Activated T-cell treated with anti-CD3 and anti-CD28 coated beads, Interleukin-2, amount 50 U/mL, for 72 hours (primary cell): ENCODE results near the gene CCSER2. TPM values are rescaled to one million over a fixed set of nuclear protein-coding genes. Genes with fewer than 3 reads are reported as not detected.
"Not testable (repeated sequence)": the region's sequence is repeated elsewhere in the genome, so short reads cannot be mapped to it uniquely, and the experiment has no call there.

Experiments
- ATAC-seq, 2 donors: fragments of 150-1000 bp; cut with Tn5 transposase; replicated peaks in 1 of 2; 2 replicates each; pipeline ENCODE4 v1.10.0; 2021; ENCODE audit warnings: moderate library complexity in 2 of 2, mild to moderate bottlenecking in 1 of 2
- DNase-seq, 2 donors: peaks; one replicate each; pipeline ENCODE4 v3.0.0; 2021 to 2022; ENCODE audit warnings: mixed read lengths in 1 of 2
- H3K27ac Mint-ChIP-seq: one replicate; pipeline ENCODE4 v1.8.0; 2022; ENCODE audit warnings: mild to moderate bottlenecking, moderate library complexity, mixed read lengths
- H3K27me3 Mint-ChIP-seq: one replicate; pipeline ENCODE4 v1.8.0; 2022; ENCODE audit warnings: low read depth, mixed read lengths
- H3K36me3 Mint-ChIP-seq, 2 donors: one replicate each; pipeline ENCODE4 v1.8.0; 2022; ENCODE audit warnings: mixed read lengths in 2 of 2, mild to moderate bottlenecking in 1 of 2; ENCODE audit not compliant: insufficient read depth in 2 of 2
- H3K4me1 Mint-ChIP-seq: one replicate; pipeline ENCODE4 v1.8.0; 2022; ENCODE audit warnings: low read depth, mixed read lengths
- H3K4me3 Mint-ChIP-seq, 2 donors: one replicate each; pipeline ENCODE4 v1.8.0; 2022; ENCODE audit warnings: mild to moderate bottlenecking in 2 of 2, mixed read lengths in 2 of 2, moderate library complexity in 2 of 2
- H3K9me3 Mint-ChIP-seq, 2 donors: one replicate each; pipeline ENCODE4 v1.8.0; 2022; ENCODE audit warnings: mixed read lengths in 2 of 2
- total RNA-seq, 2 donors: library from RNA; stranded (reverse); gene quantifications; one replicate each; pipeline ENCODE4 v1.2.3, GENCODE V29; 2022

Gene CCSER2
- total RNA-seq, 2 donors from 2014 or later: 93.7 to 99.1 TPM

DNA sequence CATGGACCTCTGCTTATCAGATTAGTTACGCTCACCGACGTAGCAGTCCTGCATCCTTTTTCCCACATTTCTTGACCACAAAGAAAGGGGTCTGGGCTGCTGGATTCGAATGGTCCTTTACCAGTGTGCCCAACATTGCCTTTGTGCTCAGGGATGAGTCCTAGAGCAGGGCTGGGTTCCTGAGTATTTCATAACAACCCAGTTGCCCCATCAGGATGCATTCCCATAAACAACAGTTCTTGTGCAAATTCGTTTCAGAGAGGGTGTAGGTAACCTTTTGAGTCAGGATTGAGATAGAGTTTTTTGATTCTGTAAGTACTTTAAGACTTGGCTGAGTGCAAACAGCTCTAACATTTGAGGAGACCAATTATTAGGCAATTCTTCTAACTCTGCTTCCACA lies 200.1 kb downstream of the CCSER2 start:
- DNase-seq, H3K27ac Mint-ChIP-seq, H3K4me3 Mint-ChIP-seq, H3K9me3 Mint-ChIP-seq, H3K4me1 Mint-ChIP-seq, ATAC-seq, H3K27me3 Mint-ChIP-seq: not testable (repeated sequence)
- H3K36me3 Mint-ChIP-seq: peaks cover 9 to 12% of the 10 kb centered on the region in 2 donors

DNA sequence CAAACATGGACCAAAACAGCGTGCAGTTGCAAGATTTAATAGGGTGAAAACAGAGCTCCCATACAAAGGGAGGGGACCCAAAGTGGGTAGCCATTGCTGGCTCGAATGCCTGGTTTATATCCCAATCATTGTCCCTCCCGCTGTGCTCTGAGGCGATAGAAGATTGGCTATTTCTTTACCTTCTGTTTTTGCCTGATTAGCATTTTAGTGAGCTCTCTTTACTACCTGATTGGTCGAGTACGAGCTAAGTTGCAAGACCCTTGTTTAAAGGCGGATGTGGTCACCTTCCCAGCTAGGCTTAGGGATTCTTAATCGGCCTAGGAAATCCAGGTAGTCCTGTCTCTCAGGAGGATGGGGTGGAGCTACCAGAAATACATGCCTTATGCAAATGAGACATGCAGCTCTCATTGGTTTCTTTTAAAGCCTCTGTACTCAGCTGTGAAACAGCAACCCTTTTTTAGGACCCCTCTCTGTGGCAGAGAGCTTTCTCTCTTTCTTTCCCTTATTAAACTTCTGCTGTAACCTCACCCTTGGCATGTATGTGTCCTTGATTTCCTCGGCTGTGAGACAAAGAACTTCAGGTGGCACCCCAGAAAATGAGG lies 202.4 kb downstream of the CCSER2 start:
- Mint-ChIP-seq H3K4me1 (peaks cover 18% of the 10 kb centered on the region), H3K36me3 (peaks cover 2 to 6% of the 10 kb centered on the region in 2 donors), H3K27me3 (peaks cover 6% of the 10 kb centered on the region), H3K4me3 (no peak overlapping the region), H3K27ac (no peak overlapping the region), H3K9me3 (peaks cover 0 to 3% of the 10 kb centered on the region in 2 donors)
- ATAC-seq (no peak), DNase-seq (no peak)

- H3K4me3 Mint-ChIP-seq: no peak overlapping the region
- peaks cover 22% of the 10 kb centered on the region for H3K4me1 Mint-ChIP-seq
- DNase-seq (no peak), ATAC-seq (no peak)
- peaks cover 2% of the 10 kb centered on the region in 2 donors for H3K36me3 Mint-ChIP-seq
- H3K27ac Mint-ChIP-seq: no peak overlapping the region
- peaks cover 6% of the 10 kb centered on the region for H3K27me3 Mint-ChIP-seq
- H3K9me3 Mint-ChIP-seq: peaks cover 0 to 2% of the 10 kb centered on the region in 2 donors
Observed at GRCh38 chr10:84531396-84531795, 203.0 kb downstream of the CCSER2 start.

DNA sequence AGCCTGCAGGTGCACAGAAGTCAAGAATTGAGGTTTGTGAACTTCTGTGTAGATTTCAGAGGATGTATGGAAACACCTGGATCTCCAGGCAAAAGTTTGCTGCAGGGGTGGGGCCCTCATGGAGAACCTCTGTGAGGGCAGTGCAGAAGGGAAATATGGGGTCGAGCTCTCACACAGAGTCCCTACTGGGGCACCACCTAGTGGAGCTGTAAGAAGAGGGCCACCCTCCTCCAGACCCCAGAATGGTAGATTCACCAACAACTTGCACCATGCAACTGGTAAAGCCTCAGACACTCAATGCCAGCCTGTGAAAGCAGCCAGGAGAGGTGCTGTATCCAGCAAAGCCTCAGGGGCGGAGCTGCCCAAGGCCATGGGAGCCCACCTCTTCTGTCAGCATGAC lies 205.8 kb downstream of the CCSER2 start:
- ATAC-seq: no peak
- Mint-ChIP-seq H3K36me3 (no peaks in the 10 kb centered on the region), H3K4me3 (peak overlapping the region; percentile 25 to 66), H3K4me1 (peaks cover 35% of the 10 kb centered on the region), H3K9me3 (no peaks in the 10 kb centered on the region), H3K27ac (peak overlapping the region; percentile 66), H3K27me3 (peaks cover 14% of the 10 kb centered on the region)
- DNase-seq: no peak

- Mint-ChIP-seq H3K36me3 (no peaks in the 10 kb centered on the region), H3K4me3 (peak overlapping the region in 1 of 2 donors; percentile 55), H3K4me1 (peaks cover 40% of the 10 kb centered on the region), H3K27ac (no peak overlapping the region), H3K27me3 (peaks cover 28% of the 10 kb centered on the region), H3K9me3 (no peaks in the 10 kb centered on the region)
- peak; percentile 31 to 53 for DNase-seq
- ATAC-seq: peak; percentile 66 to 77
Observed at GRCh38 chr10:84537447-84537931, 209.1 kb downstream of the CCSER2 start.

DNA sequence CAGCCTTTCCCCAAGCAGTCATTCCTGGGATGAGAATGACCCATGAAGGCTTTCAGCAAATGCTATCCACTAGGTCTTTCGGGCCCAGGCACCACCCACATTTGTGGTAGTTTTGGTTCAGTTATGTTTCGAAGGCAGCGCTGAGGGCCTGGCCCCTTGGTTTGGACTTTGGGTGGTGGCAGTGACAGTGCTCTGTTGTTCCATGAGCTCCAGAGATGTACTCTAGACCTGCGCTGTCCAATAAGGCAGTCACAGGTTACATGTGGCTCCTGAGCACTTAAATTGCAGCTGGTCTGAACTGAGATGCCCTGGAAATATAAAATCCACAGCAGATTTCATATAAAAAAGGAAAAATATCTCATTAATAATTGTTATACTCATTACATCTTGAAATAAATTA lies 209.6 kb downstream of the CCSER2 start:
- H3K27me3 Mint-ChIP-seq: peaks cover 30% of the 10 kb centered on the region
- H3K36me3 Mint-ChIP-seq: no peaks in the 10 kb centered on the region
- DNase-seq (no peak), ATAC-seq (no peak)
- H3K4me3 Mint-ChIP-seq: no peak overlapping the region
- peaks cover 40% of the 10 kb centered on the region for H3K4me1 Mint-ChIP-seq
- no peak overlapping the region for H3K27ac Mint-ChIP-seq
- no peaks in the 10 kb centered on the region for H3K9me3 Mint-ChIP-seq

DNA sequence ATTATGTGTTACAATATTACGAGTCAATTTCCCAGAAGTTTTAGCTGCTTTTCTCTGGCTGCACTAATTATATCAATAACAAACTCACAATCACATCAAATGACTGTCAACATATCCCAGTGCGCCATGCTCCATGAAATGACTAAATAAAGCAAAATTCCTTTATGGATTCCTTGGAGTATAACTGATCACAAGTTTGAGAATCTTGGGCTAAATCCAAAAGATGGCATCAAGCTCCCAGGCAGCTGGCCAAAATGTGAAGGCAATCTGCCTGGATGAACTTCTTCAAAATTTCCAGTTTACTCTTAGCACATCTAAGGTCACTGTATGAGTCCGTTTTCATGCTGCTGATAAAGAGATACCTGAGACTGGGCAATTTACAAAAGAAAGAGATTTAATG lies 210.8 kb downstream of the CCSER2 start:
- Mint-ChIP-seq H3K4me1 (peaks cover 38% of the 10 kb centered on the region), H3K36me3 (no peaks in the 10 kb centered on the region), H3K9me3 (no peaks in the 10 kb centered on the region), H3K27me3 (peaks cover 29% of the 10 kb centered on the region), H3K4me3 (peak overlapping the region in 1 of 2 donors; percentile 2), H3K27ac (no peak overlapping the region)
- DNase-seq (no peak), ATAC-seq (no peak)

- DNase-seq (no peak), ATAC-seq (peak; percentile 8 to 20)
- Mint-ChIP-seq H3K4me3 (peak overlapping the region; percentile 52 to 66), H3K9me3 (no peaks in the 10 kb centered on the region), H3K36me3 (no peaks in the 10 kb centered on the region), H3K27ac (no peak overlapping the region), H3K4me1 (peaks cover 29% of the 10 kb centered on the region), H3K27me3 (peaks cover 34% of the 10 kb centered on the region)
Observed at GRCh38 chr10:84540022-84540616, 211.7 kb downstream of the CCSER2 start.

- ATAC-seq (peak; percentile 82 to 84), DNase-seq (peak; percentile 78 to 81)
- Mint-ChIP-seq H3K36me3 (no peaks in the 10 kb centered on the region), H3K4me3 (peak overlapping the region; percentile 71 to 76), H3K4me1 (peaks cover 23% of the 10 kb centered on the region), H3K27me3 (peaks cover 34% of the 10 kb centered on the region), H3K27ac (no peak overlapping the region), H3K9me3 (no peaks in the 10 kb centered on the region)
Observed at GRCh38 chr10:84540617-84541288, 212.4 kb downstream of the CCSER2 start.

DNA sequence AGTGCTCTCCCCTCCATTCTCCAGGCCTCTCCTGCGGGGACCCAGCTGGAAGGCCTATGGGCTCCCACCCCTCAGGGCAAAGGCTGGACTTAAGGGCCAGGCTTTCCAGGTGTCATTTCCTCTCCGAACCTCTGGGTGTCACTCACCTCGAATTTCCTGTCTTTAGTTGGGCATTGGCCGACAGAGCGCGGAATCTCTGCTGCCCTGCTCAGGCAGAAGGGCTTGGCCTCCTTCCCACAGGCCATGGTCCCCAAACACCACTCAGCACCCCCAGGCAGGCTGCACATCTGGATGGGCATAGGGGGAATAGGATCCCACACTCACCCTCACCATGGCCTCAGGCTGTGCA lies 212.9 kb downstream of the CCSER2 start:
- no peak for DNase-seq
- Mint-ChIP-seq H3K27me3 (peaks cover 34% of the 10 kb centered on the region), H3K27ac (no peak overlapping the region), H3K36me3 (no peaks in the 10 kb centered on the region), H3K4me1 (peaks cover 19% of the 10 kb centered on the region), H3K9me3 (no peaks in the 10 kb centered on the region), H3K4me3 (peak overlapping the region; percentile 71 to 76)
- ATAC-seq: no peak

DNA sequence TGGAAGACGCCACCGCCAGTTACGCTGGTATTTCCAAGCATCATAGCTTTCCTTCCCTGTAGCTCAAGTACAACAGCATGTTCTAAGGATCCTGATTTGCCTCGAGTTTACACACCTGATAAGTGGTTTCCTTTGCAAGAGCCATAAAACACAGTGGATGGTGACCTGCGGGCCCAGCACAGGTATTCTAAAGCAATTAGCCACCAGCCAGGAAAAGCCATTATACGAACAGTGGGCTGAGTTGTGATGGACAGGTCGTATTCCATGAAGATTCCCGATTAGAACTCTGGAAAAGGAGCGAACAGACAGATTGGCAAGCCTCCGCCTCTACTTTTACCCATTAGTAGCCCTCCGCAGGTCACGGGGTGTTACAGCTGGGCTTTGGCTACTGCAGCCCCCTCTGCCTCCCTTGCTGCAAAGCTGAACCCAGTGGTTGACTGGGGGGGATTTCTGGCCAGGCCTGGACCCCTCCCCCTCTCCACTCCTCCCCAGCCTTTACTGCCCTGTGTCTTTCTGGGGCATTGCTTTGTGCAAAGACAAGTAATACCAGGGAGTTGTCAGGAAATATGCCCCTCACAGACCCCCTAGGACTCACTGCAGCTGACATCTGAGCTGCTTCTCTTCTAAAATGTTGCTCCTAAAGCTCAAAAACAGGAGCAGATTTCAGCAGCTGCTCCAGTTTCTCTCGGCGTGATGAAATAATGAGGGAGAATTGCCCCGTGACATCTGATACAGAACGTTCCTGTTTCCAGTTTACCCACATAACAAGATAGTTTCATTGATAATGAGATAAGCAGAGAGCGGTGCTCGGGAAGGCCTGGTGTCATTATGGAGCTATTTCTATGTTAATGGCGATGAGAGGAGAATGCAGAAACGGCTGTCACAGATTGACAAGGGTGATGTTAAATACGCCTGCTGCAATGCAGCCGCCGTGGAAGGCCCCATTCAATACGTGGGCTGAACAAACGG lies 214.4 kb downstream of the CCSER2 start:
- ATAC-seq: no peak
- Mint-ChIP-seq H3K27me3 (peaks cover 34% of the 10 kb centered on the region), H3K9me3 (no peaks in the 10 kb centered on the region), H3K4me1 (peaks cover 5% of the 10 kb centered on the region), H3K27ac (no peak overlapping the region), H3K4me3 (no peak overlapping the region), H3K36me3 (no peaks in the 10 kb centered on the region)
- DNase-seq: no peak

DNA sequence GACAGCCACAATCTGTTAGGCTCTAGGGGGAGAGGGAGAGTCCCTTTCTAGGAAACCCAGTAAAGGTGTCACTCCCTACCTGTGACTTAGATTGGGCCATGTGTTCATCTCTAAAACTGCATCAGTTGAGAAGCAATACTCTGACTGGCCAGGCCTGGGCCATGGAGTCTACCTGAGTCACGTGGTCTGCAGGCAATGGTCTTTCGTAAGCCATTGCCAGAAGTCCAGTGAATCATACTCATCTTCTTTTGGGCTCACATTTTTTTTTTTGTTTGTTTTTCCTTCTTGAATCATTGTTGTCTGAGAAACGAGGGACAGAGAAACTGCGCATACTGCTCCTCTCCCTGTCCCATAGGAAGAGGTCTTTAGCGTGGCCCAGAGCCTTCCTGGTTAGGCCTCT lies 215.6 kb downstream of the CCSER2 start:
- DNase-seq (no peak), ATAC-seq (no peak)
- Mint-ChIP-seq H3K36me3 (no peaks in the 10 kb centered on the region), H3K27me3 (peaks cover 29% of the 10 kb centered on the region), H3K4me3 (no peak overlapping the region), H3K27ac (no peak overlapping the region), H3K9me3 (no peaks in the 10 kb centered on the region), H3K4me1 (peaks cover 5% of the 10 kb centered on the region)

- ATAC-seq (no peak), DNase-seq (no peak)
- Mint-ChIP-seq H3K27me3 (peaks cover 25% of the 10 kb centered on the region), H3K4me1 (peaks cover 5% of the 10 kb centered on the region), H3K4me3 (no peak overlapping the region), H3K36me3 (no peaks in the 10 kb centered on the region), H3K9me3 (no peaks in the 10 kb centered on the region), H3K27ac (no peak overlapping the region)
Observed at GRCh38 chr10:84545651-84546050, 217.3 kb downstream of the CCSER2 start.
